GM19025 (cell line): ENCODE data around the gene MGLL.

ENCODE experiments used
- ATAC-seq: cut with Tn5 transposase; IDR thresholded peaks from one replicate; pipeline ENCODE4 v1.9.1; 2021; ENCODE audit warnings: mild to moderate bottlenecking, low read depth, moderate library complexity; ENCODE audit not compliant: unreplicated experiment

Gene MGLL

GRCh38 chr3:127777332-127777731 is 45.0 kb downstream of the MGLL start:
- ATAC-seq = no peak

DNA sequence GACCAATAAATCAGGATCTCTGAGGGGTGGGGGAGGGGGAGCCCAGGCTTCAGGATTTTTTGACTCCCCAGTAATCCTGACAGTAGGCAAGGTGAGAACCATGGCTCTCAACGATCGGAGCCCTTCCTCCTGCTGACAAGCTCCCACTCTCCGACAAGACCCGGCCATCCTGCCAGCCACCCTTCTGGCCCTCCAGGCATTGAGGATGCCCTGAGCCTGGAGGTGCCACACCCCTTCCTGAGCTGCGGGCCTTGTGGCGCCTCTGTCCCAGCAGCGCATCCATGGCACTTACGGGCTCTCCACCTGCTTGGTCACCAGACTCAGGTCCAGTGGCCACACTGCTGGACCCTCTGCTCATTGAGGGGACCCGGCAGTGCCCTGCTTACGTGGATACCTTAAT is 46.0 kb downstream of the MGLL start:
- ATAC-seq = no peak

DNA sequence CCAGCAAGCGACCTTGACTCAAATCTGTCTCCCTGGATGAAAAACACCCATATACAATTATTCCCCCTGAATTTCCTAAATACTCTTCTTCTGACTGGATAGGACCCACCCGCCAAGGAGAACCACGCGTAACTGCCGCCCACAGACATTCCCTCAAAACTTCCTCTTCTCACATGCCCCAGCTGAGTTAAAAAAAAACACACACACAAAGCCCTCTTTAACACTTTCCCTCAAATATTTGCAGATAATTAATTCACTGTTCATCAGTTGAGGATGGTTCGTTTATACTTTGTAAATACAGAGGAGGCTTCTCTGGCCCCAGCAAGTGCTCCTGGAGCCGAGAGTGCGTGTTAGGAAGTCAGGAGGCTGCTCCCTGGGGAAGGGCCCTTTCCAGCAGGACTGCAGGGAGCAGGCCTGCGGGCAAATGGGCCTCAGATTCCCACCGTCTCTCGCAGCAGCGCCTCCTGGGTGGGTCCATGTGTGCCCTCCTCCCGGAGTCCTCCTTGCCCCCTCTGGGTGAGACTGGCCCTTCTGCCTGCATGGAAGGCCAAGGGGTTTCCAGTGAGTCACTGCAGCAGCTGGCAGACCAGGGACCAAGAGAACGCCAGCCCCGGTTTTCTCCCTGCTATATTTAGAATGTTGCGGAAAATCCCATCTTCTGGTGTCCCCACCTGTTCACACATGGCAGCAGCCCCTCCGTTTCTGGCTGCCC is 46.8 kb downstream of the MGLL start:
- ATAC-seq = no peak

DNA sequence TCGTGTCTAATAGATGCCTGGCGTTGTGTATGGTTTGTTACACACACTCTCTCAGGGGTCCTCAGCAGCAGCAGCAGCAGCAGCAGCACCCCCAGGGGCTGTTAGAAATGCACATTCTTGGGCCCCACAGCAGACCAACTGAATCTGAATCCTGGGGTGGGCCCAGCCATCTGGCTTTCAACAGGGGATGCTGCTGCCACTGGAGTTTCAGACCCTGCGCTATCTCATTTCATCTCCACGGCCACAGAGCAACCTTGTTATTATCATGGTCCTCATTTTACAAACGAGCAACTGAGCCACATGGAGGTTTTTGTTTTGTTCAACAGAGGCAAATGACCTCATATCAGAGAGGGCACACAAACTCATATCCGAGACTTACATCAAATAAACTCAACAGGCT is 47.7 kb downstream of the MGLL start:
- ATAC-seq = no peak

- ATAC-seq = no peak
Measured at GRCh38 chr3:127773752-127774395, 48.4 kb downstream of the MGLL start.

DNA sequence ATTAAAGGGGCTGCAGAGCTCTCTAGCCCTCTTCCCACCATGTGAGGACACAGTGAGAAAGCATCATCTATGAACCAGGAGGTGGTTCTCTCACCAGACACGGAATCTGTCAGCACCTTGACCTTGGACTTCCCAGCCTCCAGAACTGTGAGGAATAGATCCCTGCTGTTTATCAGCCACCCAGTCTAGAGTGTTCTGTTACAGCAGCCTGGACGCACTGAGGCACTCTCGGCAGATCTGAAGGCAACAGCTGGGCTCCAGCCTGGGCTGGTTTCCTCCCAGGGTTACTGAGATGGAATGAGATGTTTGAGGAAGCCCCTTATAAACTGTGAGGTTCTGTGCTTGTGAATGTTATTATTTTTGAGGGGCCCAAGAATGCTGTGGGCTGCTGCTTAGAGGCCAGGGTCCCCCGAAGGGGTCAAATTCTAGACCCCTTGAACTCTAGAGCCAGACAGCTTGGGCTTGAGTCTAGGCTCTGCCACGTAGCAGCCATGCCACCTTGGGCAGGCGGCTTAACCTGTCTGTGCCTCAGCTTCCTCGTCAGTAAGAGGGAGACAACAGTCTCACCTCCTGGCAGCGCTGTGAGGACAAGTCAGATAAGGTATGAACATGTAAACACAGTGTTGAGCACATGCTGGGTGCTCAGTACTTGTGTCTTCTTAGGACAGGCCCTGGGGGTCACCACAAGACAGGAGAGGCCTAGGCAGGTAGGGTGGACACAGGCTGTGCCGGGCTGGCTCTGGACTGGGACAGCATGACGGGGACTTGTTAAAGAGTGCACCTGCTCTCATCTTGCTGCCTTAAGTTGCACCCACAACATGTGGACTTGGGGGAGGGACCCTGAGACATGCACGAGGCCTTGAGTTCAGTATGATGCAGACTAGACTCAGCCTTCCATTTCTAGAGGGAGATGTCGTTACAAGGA is 49.2 kb downstream of the MGLL start:
- no peak for ATAC-seq

- no peak for ATAC-seq
Measured at GRCh38 chr3:127772273-127772672, 50.0 kb downstream of the MGLL start.

DNA sequence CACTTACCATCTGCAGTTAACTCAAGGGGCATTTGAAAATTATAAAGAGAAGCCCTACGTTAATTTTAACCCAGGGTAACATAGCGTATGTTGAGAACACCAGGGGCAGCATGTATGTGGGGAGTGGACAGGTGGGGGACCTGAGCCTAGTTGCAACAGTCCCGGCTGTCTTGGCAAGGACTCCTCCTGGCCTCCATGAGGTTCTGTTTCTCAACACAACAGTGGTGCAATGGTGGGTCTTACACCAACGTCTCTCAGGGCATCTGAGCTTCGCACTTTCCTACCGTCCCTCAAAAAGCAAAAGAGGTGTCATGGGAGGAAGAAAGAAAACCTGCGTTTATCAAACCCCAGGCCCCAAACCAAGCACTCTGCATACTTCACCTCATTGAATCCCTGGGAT is 50.6 kb downstream of the MGLL start:
- ATAC-seq = no peak

DNA sequence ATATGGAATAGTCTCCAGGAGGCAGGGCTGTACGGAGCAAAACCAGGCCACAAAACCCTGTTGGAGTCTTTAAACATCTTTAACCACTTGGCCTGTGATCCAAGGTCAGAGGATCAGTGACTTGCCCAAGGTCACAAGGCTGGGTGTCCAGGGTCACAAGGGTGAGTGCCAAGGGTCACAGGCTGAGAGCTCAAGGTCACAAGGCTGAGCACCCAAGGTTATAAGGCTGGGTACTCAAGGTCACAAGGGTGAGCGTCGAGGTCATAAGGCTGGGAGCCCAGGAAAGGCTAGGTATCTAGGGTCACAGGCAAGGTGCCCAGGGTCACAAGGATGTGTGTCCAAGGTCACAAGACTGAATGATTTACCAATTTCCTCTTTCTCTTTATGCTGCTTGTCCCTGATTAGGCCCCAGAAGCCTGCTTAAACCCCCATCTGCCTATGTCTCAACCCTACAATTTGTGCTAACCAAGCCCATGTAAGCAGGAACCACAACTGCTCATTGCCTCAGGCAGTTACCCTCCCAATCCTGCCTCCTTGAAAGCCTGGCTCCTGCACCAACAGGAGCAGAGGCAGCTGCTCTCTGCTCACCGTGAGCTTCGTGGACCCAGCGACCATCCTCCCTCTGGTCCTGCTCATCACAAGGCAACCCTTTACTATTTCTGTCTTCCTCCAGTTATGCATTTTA is 51.5 kb downstream of the MGLL start:
- no peak for ATAC-seq

GRCh38 chr3:127769284-127770081 is 52.8 kb downstream of the MGLL start:
- no peak for ATAC-seq

- ATAC-seq = no peak
Measured at GRCh38 chr3:127768346-127769008, 53.8 kb downstream of the MGLL start.

DNA sequence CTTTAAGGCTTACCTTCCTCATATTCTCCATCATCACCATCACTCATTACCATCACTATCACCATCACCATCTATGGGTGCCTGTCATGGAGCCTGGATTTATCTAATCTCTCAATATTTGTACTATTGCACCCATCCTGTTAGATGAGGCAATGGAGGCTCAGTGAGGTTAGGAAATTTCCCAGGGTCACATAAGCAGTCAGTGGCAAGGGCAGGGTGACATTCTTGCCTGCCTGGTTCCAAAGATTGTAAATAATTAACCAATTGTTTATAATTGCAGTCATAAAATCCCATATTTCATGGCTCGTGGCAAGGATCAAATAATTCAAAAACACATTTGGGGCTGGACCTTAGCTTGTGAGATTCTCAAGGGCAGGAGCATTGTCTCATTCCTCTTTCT is 55.2 kb downstream of the MGLL start:
- no peak for ATAC-seq

GRCh38 chr3:127765735-127766134 is 56.6 kb downstream of the MGLL start:
- no peak for ATAC-seq

DNA sequence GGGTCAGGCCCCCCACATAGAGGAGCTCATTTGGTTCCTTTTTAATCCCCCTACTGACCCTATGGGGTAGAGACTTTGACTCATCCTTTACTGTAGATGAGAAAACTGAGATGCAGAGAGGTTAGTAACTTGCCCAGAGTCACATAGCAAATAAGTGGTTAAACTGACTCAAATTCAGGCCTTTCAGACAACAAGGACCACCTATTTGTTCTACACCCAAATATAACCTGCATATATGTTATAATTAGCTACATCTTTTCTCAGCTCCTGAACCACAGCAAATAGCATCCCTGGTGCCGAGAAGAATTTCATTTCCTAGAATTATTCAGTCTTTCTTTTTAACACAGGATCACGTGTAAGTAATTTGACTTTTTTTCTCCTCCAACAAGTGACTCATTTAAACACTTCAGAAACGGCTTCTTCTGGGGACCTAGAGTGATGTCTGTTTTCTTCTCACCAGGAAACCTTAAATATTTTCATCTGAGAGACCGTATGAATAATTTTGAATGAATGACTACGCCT is 57.4 kb downstream of the MGLL start:
- no peak for ATAC-seq

- no peak for ATAC-seq
Measured at GRCh38 chr3:127764301-127764700, 58.0 kb downstream of the MGLL start.

DNA sequence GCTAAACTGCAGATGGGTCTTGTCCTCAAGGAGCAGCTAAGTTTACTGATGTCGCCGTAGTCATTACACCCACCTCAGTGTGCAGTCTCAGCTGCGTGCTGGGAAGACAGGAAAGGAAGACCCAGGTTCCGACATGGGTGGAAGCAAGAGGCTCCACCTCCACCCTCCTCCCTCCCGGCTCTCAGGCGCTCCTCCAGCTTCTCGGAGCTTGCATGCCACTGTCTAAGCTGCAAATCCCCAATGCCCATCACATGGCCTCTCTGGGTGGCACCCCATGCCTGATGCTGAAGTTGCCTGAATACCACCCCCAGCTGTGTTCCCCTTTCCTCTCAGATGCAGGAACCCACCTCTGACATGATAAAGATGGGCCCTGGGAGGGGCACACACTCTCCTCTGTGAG is 58.5 kb downstream of the MGLL start:
- no peak for ATAC-seq

DNA sequence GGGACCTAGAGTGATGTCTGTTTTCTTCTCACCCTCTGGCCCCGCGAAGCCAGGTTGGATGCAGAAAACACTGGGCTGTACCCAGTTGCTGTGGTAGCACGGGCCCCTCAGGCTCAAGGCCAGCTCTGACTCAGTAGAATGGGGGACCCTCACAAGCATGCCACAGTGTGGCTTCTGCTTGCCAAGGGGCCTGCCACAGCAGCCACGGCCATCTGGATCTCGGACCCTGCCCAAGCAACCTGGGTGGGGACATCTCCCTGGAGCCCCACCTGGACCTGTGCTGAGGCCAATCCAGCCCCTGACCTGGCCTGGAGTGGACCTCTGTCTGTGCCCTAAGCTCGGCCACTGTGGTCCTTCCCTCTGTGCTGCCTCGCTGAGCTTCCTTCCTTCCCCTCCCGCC is 59.0 kb downstream of the MGLL start:
- no peak for ATAC-seq

- no peak for ATAC-seq
Measured at GRCh38 chr3:127762787-127763105, 59.6 kb downstream of the MGLL start.

DNA sequence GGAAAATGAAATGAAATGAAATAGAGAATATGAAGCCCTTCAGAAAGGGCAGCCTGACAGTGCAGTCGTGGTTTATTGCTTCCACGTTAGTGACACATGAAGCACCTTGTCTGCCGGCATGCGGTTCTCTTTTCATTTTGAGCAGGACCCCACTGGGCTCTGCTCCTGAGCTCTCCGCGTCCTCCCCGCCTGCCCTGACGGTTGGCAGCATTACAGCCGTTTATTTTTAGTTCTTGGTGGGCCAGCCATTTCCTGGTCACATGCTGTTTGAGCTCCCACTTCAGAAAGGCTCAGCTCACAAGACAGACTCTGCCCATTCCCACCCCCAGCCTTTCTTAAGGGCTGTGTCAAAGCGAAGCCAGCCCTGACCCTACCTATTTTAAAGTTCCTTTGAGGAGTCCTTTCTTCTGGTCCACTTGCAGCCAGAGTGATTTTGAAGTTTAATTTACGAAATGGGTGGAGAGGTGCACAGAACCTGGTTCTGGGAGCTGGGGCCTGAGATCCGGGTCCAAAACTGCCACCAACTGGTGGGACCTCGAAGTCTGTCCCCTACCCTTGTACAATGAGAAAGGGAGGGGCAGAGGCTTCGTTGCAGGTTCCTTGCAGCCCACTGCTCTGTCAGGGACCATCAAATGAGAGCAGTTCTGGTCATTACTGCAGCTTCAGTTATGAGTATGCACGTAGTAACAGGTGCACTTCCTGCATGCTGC is 60.1 kb downstream of the MGLL start:
- peak; percentile 54 for ATAC-seq
